Activated naive CD4-positive, alpha-beta T cell treated with anti-CD3 and anti-CD28 coated beads, Interleukin-2, amount 10 ng/mL, durations not matched to agents 7 days and 5 days (primary cell): ENCODE results near the gene AGPS.
"Not testable (repeated sequence)": the region's sequence is repeated elsewhere in the genome, so short reads cannot be mapped to it uniquely, and the experiment has no call there.

Experiments
- CTCF ChIA-PET: fragments of 350-600 bp; sonication (Branson Sonifier 250); formaldehyde crosslinking; loops from one replicate; lab custom pipeline; 2021; ENCODE audit warnings: antibody characterized with exemption; lab: Charles Lee
- DNase-seq: peaks from one replicate; pipeline ENCODE4 v3.0.0-alpha.2; 2020
- H3K27ac Mint-ChIP-seq: one replicate; pipeline ENCODE4 v1.8.0; 2021; ENCODE audit warnings: mild to moderate bottlenecking, moderate library complexity, mixed read lengths
- H3K27me3 Mint-ChIP-seq: one replicate; pipeline ENCODE4 v1.8.0; 2021; ENCODE audit warnings: mild to moderate bottlenecking, mixed read lengths
- H3K36me3 Mint-ChIP-seq: one replicate; pipeline ENCODE4 v1.8.0; 2021; ENCODE audit warnings: mixed read lengths
- H3K4me1 Mint-ChIP-seq: one replicate; pipeline ENCODE4 v1.8.0; 2021; ENCODE audit warnings: mixed read lengths
- H3K4me3 Mint-ChIP-seq: one replicate; pipeline ENCODE4 v1.8.0; 2021; ENCODE audit warnings: mild to moderate bottlenecking, moderate library complexity, mixed read lengths
- H3K9me3 Mint-ChIP-seq: one replicate; pipeline ENCODE4 v1.8.0; 2021; ENCODE audit warnings: mixed read lengths

Gene AGPS

GRCh38 chr2:177540283-177540682 is 147.7 kb downstream of the AGPS start:
- no peaks in the 10 kb centered on the region for H3K9me3 Mint-ChIP-seq

GRCh38 chr2:177541258-177541991 is 148.9 kb downstream of the AGPS start:
- Mint-ChIP-seq H3K4me1 (peaks cover 7% of the 10 kb centered on the region), H3K9me3 (no peaks in the 10 kb centered on the region), H3K27me3 (no peaks in the 10 kb centered on the region), H3K4me3 (no peak overlapping the region), H3K36me3 (peaks cover 13% of the 10 kb centered on the region), H3K27ac (no peak overlapping the region)
- DNase-seq = no peak
- CTCF ChIA-PET = interaction anchor here (0.8 to 1.8 kb wide), 3 partner anchors 27 to 442 kb away, joined by 3 to 5 read pairs (median 3); no protein-coding TSS in a partner anchor

More at GRCh38 chr2:177540283-177540682, 147.7 kb downstream of the AGPS start:
- Mint-ChIP-seq H3K36me3 (peaks cover 13% of the 10 kb centered on the region), H3K27ac (no peak overlapping the region), H3K4me1 (peaks cover 6% of the 10 kb centered on the region), H3K27me3 (no peaks in the 10 kb centered on the region), H3K4me3 (no peak overlapping the region)
- DNase-seq = no peak
- CTCF ChIA-PET = no interaction called here

- peaks cover 8% of the 10 kb centered on the region for H3K4me1 Mint-ChIP-seq
- H3K4me3 Mint-ChIP-seq = no peak overlapping the region
- no peaks in the 10 kb centered on the region for H3K27me3 Mint-ChIP-seq
- no peak for DNase-seq
- peaks cover 12% of the 10 kb centered on the region for H3K36me3 Mint-ChIP-seq
- CTCF ChIA-PET = interaction anchor here (1.2 to 1.8 kb wide), 2 partner anchors 26 to 62 kb away, joined by 3 to 5 read pairs; no protein-coding TSS in a partner anchor
- H3K9me3 Mint-ChIP-seq = no peaks in the 10 kb centered on the region
- H3K27ac Mint-ChIP-seq = no peak overlapping the region
Measured at GRCh38 chr2:177542396-177542795, 149.8 kb downstream of the AGPS start.

- DNase-seq = no peak
- Mint-ChIP-seq H3K27me3 (no peaks in the 10 kb centered on the region), H3K4me3 (no peak overlapping the region), H3K4me1 (peaks cover 8% of the 10 kb centered on the region), H3K36me3 (peaks cover 9% of the 10 kb centered on the region), H3K9me3 (no peaks in the 10 kb centered on the region), H3K27ac (no peak overlapping the region)
- CTCF ChIA-PET = no interaction called here
Measured at GRCh38 chr2:177543007-177543760, 150.6 kb downstream of the AGPS start.

GRCh38 chr2:177545143-177545542 is 152.6 kb downstream of the AGPS start:
- no peak for DNase-seq
- no peak overlapping the region for H3K27ac Mint-ChIP-seq
- H3K9me3 Mint-ChIP-seq = no peaks in the 10 kb centered on the region
- H3K27me3 Mint-ChIP-seq = no peaks in the 10 kb centered on the region
- H3K4me1 Mint-ChIP-seq = peaks cover 8% of the 10 kb centered on the region
- no peak overlapping the region for H3K4me3 Mint-ChIP-seq
- CTCF ChIA-PET = no interaction called here
- peaks cover 4% of the 10 kb centered on the region for H3K36me3 Mint-ChIP-seq

- Mint-ChIP-seq H3K27ac (no peak overlapping the region), H3K4me3 (no peak overlapping the region), H3K4me1 (peaks cover 8% of the 10 kb centered on the region), H3K27me3 (no peaks in the 10 kb centered on the region), H3K36me3 (peaks cover 4% of the 10 kb centered on the region), H3K9me3 (no peaks in the 10 kb centered on the region)
- no peak for DNase-seq
- CTCF ChIA-PET = interaction anchor here (1.7 kb wide), 1 partner anchor 211 kb away, joined by 4 read pairs; no protein-coding TSS in a partner anchor
Measured at GRCh38 chr2:177545981-177546585, 153.5 kb downstream of the AGPS start.

GRCh38 chr2:177547122-177547521 is 154.5 kb downstream of the AGPS start:
- no peak for DNase-seq
- Mint-ChIP-seq H3K9me3 (no peaks in the 10 kb centered on the region), H3K4me1 (peaks cover 8% of the 10 kb centered on the region), H3K36me3 (peaks cover 4% of the 10 kb centered on the region), H3K27ac (no peak overlapping the region), H3K27me3 (no peaks in the 10 kb centered on the region), H3K4me3 (no peak overlapping the region)
- CTCF ChIA-PET = interaction anchor here (0.7 to 1.7 kb wide), 2 partner anchors 211 to 212 kb away, joined by 3 to 4 read pairs; no protein-coding TSS in a partner anchor

GRCh38 chr2:177547772-177548171 is 155.2 kb downstream of the AGPS start:
- no peak for DNase-seq
- H3K36me3 Mint-ChIP-seq = peaks cover 4% of the 10 kb centered on the region
- CTCF ChIA-PET = interaction anchor here (1.7 kb wide), 1 partner anchor 212 kb away, joined by 4 read pairs; no protein-coding TSS in a partner anchor
- peaks cover 8% of the 10 kb centered on the region for H3K4me1 Mint-ChIP-seq
- H3K4me3 Mint-ChIP-seq = no peak overlapping the region
- H3K27me3 Mint-ChIP-seq = peaks cover 3% of the 10 kb centered on the region
- no peaks in the 10 kb centered on the region for H3K9me3 Mint-ChIP-seq
- H3K27ac Mint-ChIP-seq = no peak overlapping the region

GRCh38 chr2:177548636-177549035 is 156.1 kb downstream of the AGPS start:
- peaks cover 15% of the 10 kb centered on the region for H3K4me1 Mint-ChIP-seq
- no peaks in the 10 kb centered on the region for H3K9me3 Mint-ChIP-seq
- DNase-seq = no peak
- peaks cover 3% of the 10 kb centered on the region for H3K27me3 Mint-ChIP-seq
- CTCF ChIA-PET = interaction anchor here (0.6 to 1.7 kb wide), 2 partner anchors 56 to 286 kb away, joined by 3 to 6 read pairs; no protein-coding TSS in a partner anchor
- no peak overlapping the region for H3K4me3 Mint-ChIP-seq
- no peaks in the 10 kb centered on the region for H3K36me3 Mint-ChIP-seq
- no peak overlapping the region for H3K27ac Mint-ChIP-seq

- Mint-ChIP-seq H3K36me3 (no peaks in the 10 kb centered on the region), H3K9me3 (no peaks in the 10 kb centered on the region), H3K4me1 (peaks cover 17% of the 10 kb centered on the region), H3K4me3 (no peak overlapping the region), H3K27me3 (peaks cover 3% of the 10 kb centered on the region), H3K27ac (no peak overlapping the region)
- no peak for DNase-seq
- CTCF ChIA-PET = interaction anchor here (0.6 to 1.7 kb wide), 2 partner anchors 55 to 287 kb away, joined by 3 to 6 read pairs; no protein-coding TSS in a partner anchor
Measured at GRCh38 chr2:177549171-177549570, 156.6 kb downstream of the AGPS start.

- H3K9me3 Mint-ChIP-seq = no peaks in the 10 kb centered on the region
- H3K4me1 Mint-ChIP-seq = peaks cover 10% of the 10 kb centered on the region
- DNase-seq = no peak
- peaks cover 3% of the 10 kb centered on the region for H3K27me3 Mint-ChIP-seq
- H3K4me3 Mint-ChIP-seq = no peak overlapping the region
- H3K36me3 Mint-ChIP-seq = no peaks in the 10 kb centered on the region
- H3K27ac Mint-ChIP-seq = no peak overlapping the region
- CTCF ChIA-PET = no interaction called here
Measured at GRCh38 chr2:177550264-177551200, 158.0 kb downstream of the AGPS start.

- H3K36me3 Mint-ChIP-seq, H3K27me3 Mint-ChIP-seq, H3K4me1 Mint-ChIP-seq, DNase-seq, CTCF ChIA-PET, H3K9me3 Mint-ChIP-seq: not testable (repeated sequence)
- Mint-ChIP-seq H3K4me3 (peak overlapping the region; percentile 24), H3K27ac (peak overlapping the region; percentile 75)
Measured at GRCh38 chr2:177551360-177551759, 158.8 kb downstream of the AGPS start.

GRCh38 chr2:177551989-177552421 is 159.4 kb downstream of the AGPS start:
- Mint-ChIP-seq H3K27me3 (peaks cover 3% of the 10 kb centered on the region), H3K9me3 (no peaks in the 10 kb centered on the region), H3K27ac (peak overlapping the region; percentile 97), H3K4me3 (peak overlapping the region; percentile 88), H3K36me3 (no peaks in the 10 kb centered on the region), H3K4me1 (peaks cover 9% of the 10 kb centered on the region)
- CTCF ChIA-PET = no interaction called here
- DNase-seq = no peak
